HG02571 (cell line): ENCODE results near the gene SUPV3L1.

Source experiments
- ATAC-seq: cut with Tn5 transposase; IDR thresholded peaks from one replicate; pipeline ENCODE4 v1.9.1; 2021; ENCODE audit warnings: mild to moderate bottlenecking, moderate library complexity; ENCODE audit not compliant: unreplicated experiment

The SUPV3L1 gene

GRCh38 chr10:69201045-69201444 is 21.0 kb downstream of the SUPV3L1 start:
- ATAC-seq, result no peak

GRCh38 chr10:69202332-69202731 is 22.3 kb downstream of the SUPV3L1 start:
- ATAC-seq, result no peak

GRCh38 chr10:69208761-69209160 is 28.7 kb downstream of the SUPV3L1 start:
- ATAC-seq, result no peak

GRCh38 chr10:69209787-69210484 is 29.9 kb downstream of the SUPV3L1 start:
- ATAC-seq, result no peak

- ATAC-seq, result no peak
Observed at GRCh38 chr10:69211104-69211503, 31.1 kb downstream of the SUPV3L1 start.

GRCh38 chr10:69211524-69211923 is 31.5 kb downstream of the SUPV3L1 start:
- ATAC-seq, result no peak

GRCh38 chr10:69213591-69214311 is 33.7 kb downstream of the SUPV3L1 start:
- no peak for ATAC-seq

- no peak for ATAC-seq
Observed at GRCh38 chr10:69214666-69215131, 34.7 kb downstream of the SUPV3L1 start.

- no peak for ATAC-seq
Observed at GRCh38 chr10:69215405-69216171, 35.6 kb downstream of the SUPV3L1 start.

GRCh38 chr10:69216577-69217118 is 36.6 kb downstream of the SUPV3L1 start:
- no peak for ATAC-seq

GRCh38 chr10:69217119-69217754 is 37.2 kb downstream of the SUPV3L1 start:
- ATAC-seq, result no peak

- ATAC-seq, result no peak
Observed at GRCh38 chr10:69218831-69219230, 38.8 kb downstream of the SUPV3L1 start.

GRCh38 chr10:69220041-69220451 is 40.0 kb downstream of the SUPV3L1 start, which contains the start of gene HKDC1:
TSS of gene HKDC1 (plus strand) at chr10:69220332. CDS start at chr10:69220436, 104 bp downstream.
- no peak for ATAC-seq

GRCh38 chr10:69220507-69220906 is 40.5 kb downstream of the SUPV3L1 start:
- no peak for ATAC-seq

GRCh38 chr10:69222157-69223027 is 42.4 kb downstream of the SUPV3L1 start:
- peak; percentile 99 for ATAC-seq

GRCh38 chr10:69223028-69223342 is 43.0 kb downstream of the SUPV3L1 start:
- no peak for ATAC-seq

GRCh38 chr10:69224862-69225657 is 45.0 kb downstream of the SUPV3L1 start:
- ATAC-seq, result no peak

- ATAC-seq, result no peak
Observed at GRCh38 chr10:69225681-69226080, 45.6 kb downstream of the SUPV3L1 start.

GRCh38 chr10:69226919-69227450 is 47.0 kb downstream of the SUPV3L1 start:
- no peak for ATAC-seq
